ENCODE data around the gene PRSS33. TPM values are rescaled to one million over a fixed set of nuclear protein-coding genes. Genes with fewer than 3 reads are reported as not detected.

Gene PRSS33
- total and polyA plus RNA-seq, 2 of the 8 experiments (the other 6 are each of a cell fraction or from before 2014, with no cell fraction given): 0.09 TPM; not detected in 1

DNA sequence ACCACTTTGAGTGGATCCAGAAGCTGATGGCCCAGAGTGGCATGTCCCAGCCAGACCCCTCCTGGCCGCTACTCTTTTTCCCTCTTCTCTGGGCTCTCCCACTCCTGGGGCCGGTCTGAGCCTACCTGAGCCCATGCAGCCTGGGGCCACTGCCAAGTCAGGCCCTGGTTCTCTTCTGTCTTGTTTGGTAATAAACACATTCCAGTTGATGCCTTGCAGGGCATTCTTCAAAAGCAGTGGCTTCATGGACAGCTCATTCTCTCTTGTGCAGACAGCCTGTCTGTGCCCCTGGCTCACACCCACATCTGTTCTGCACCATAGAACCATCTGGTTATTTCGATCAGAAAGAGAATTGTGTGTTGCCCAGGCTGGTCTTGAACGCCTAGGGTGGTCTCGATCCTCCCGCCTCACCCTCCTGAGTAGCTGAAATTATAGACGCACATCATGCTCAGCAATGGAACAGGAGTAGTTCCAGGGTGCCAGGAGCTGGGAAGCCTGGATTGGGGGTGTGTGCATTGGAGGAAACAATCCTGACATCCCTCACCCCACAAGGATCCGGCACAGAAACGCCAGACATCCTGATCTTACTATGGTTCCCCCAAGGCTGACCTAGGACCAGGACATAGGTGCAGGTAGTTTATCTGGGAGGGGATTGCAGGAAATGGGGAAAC, 34.3 kb upstream of the PRSS33 start:
- Histone ChIP-seq H2BK20ac (ENCODE audit: low read length) (no peak overlapping the region), H2BK15ac (ENCODE audit: low read length) (no peak overlapping the region), H3K14ac (ENCODE audit: insufficient read length) (no peak overlapping the region), H3K4me2 (ENCODE audit: insufficient read depth in 1 of 2, low read depth in 2 of 2, low read length in 2 of 2) (no peak overlapping the region), H3K4me3 (ENCODE audit: extremely low read depth in 1 of 4, insufficient read depth in 2 of 4, low read depth in 3 of 4, low read length in 4 of 4) (no peak overlapping the region), H2BK5ac (ENCODE audit: low read depth, low read length) (no peak overlapping the region), H4K20me1 (replicated peaks in 1 of 2; ENCODE audit: control insufficient read depth in 1 of 2, insufficient read depth in 2 of 2, low read length in 2 of 2) (no peaks in the 10 kb centered on the region), H4K8ac (ENCODE audit: extremely low read depth, insufficient read depth, low read length) (no peak overlapping the region), H2AFZ (ENCODE audit: low read length) (no peak overlapping the region), H3K23ac (ENCODE audit: insufficient read length) (no peak overlapping the region), H4K5ac (ENCODE audit: insufficient read length, low read depth, low read length) (no peak overlapping the region), H3K18ac (ENCODE audit: extremely low read depth, low read length) (no peak overlapping the region), H3K9me3 (ENCODE audit: insufficient read depth in 2 of 2, low read depth in 1 of 2, low read length in 1 of 2) (no peaks in the 10 kb centered on the region), H3K27me3 (replicated peaks in 1 of 4; ENCODE audit: control insufficient read depth in 3 of 4, extremely low read depth in 1 of 4, insufficient read depth in 3 of 4, low read length in 3 of 4) (no peaks in the 10 kb centered on the region), H3K27ac (ENCODE audit: low read depth, low read length) (no peak overlapping the region), H2BK120ac (replicated peaks; ENCODE audit: low read depth, low read length) (no peak overlapping the region), H4K91ac (replicated peaks; ENCODE audit: insufficient read length, low read length) (no peak overlapping the region), H3K9ac (replicated peaks in 1 of 4; ENCODE audit: extremely low read depth in 1 of 4, low read depth in 3 of 4, low read length in 3 of 4) (no peak overlapping the region), H3K36me3 (ENCODE audit: control insufficient read depth in 2 of 4, insufficient read depth in 4 of 4, low read length in 3 of 4) (no peaks in the 10 kb centered on the region), H2AK5ac (ENCODE audit: low read depth, low read length) (no peak overlapping the region), H3K23me2 (ENCODE audit: low read depth, low read length) (no peaks in the 10 kb centered on the region), H3K79me2 (ENCODE audit: control insufficient read depth in 1 of 2, insufficient read depth in 2 of 2, low read length in 2 of 2) (no peaks in the 10 kb centered on the region), H2BK12ac (ENCODE audit: low read depth, low read length) (no peak overlapping the region), H3K4me1 (replicated peaks in 1 of 4; ENCODE audit: control insufficient read depth in 3 of 4, insufficient read depth in 4 of 4, low read length in 3 of 4) (peaks cover 0 to 4% (median 0%) of the 10 kb centered on the region in 4 experiments; a peak in 1 of 7 replicates), H3K56ac (replicated peaks; ENCODE audit: insufficient read length, low read depth, low read length) (no peak overlapping the region), H3K4ac (replicated peaks; ENCODE audit: insufficient read length, low read depth, low read length) (no peak overlapping the region), H3K79me1 (ENCODE audit: low read depth, low read length) (no peaks in the 10 kb centered on the region)
- DNase-seq (ENCODE audit: low read depth in 1 of 2, low spot score in 2 of 2) (no peak), FAIRE-seq (no peak)
- WGBS, 2 experiments (ENCODE audit: extremely low coverage in 1 of 2, insufficient coverage in 1 of 2, insufficient read length in 1 of 2, insufficient replicate concordance in 2 of 2, low coverage in 1 of 2, low lambda C conversion rate in 2 of 2, missing lambda C conversion rate in 1 of 2): 75% methylated on average over 9 of the region's 9 CpGs; no CpG with 5 or more reads in 1 of the 2 experiments
- ChIA-PET POLR2A (ENCODE audit: partially characterized antibody) (interaction anchor here (0.8 to 1.4 kb wide), 3 partner anchors 43 to 88 kb away, joined by 3 to 5 read pairs (median 3); no protein-coding TSS in a partner anchor), CTCF (ENCODE audit: partially characterized antibody) (interaction anchor here (0.7 to 3.9 kb wide), 11 partner anchors 9 to 123 kb away, joined by 3 to 22 read pairs (median 4); partner anchors contain the start of genes FLYWCH2 and PRSS41)
- TF ChIP-seq BACH1 (IDR thresholded peaks at IDR 0.05; ENCODE audit: low read length) (no peak), MAFK (IDR thresholded peaks at IDR 0.05; ENCODE audit: low read depth, low read length) (no peak), EZH2 (IDR thresholded peaks at IDR 0.05; ENCODE audit: low read depth, low read length, severe bottlenecking) (no peak), TBP (IDR thresholded peaks at IDR 0.05; ENCODE audit: low read depth, low read length) (no peak), GTF2F1 (IDR thresholded peaks at IDR 0.05; ENCODE audit: borderline replicate concordance, low read depth, low read length) (no peak), YY1 (IDR thresholded peaks at IDR 0.05; ENCODE audit: low read depth, low read length) (no peak), BCL11A (IDR thresholded peaks at IDR 0.05; ENCODE audit: low read depth in 2 of 2, low read length in 2 of 2) (no peak), SP2 (IDR thresholded peaks at IDR 0.05; ENCODE audit: low read length) (no peak), SIN3A (conservative IDR thresholded peaks at IDR 0.05 in 1 of 2, IDR thresholded peaks at IDR 0.05 in 1 of 2; ENCODE audit: low read depth in 1 of 2, low read length in 2 of 2) (no peak), CTBP2 (IDR thresholded peaks at IDR 0.05; ENCODE audit: borderline replicate concordance, insufficient read depth, insufficient read length, low read length) (no peak), FOSL1 (IDR thresholded peaks at IDR 0.05; ENCODE audit: insufficient read depth, low read depth, low read length) (no peak), JUND (IDR thresholded peaks at IDR 0.05; ENCODE audit: low read length) (no peak), KDM5A (IDR thresholded peaks at IDR 0.05; ENCODE audit: low read length) (no peak)
